HG03280 (cell line): Measurements from ENCODE around the gene PCID2.
"Not testable (repeated sequence)": the region's sequence is repeated elsewhere in the genome, so short reads cannot be mapped to it uniquely, and the experiment has no call there.

Experiments used
- ATAC-seq: cut with Tn5 transposase; IDR thresholded peaks from one replicate; pipeline ENCODE4 v1.9.1; 2021; ENCODE audit warnings: mild to moderate bottlenecking, moderate library complexity; ENCODE audit not compliant: unreplicated experiment

The PCID2 gene

DNA sequence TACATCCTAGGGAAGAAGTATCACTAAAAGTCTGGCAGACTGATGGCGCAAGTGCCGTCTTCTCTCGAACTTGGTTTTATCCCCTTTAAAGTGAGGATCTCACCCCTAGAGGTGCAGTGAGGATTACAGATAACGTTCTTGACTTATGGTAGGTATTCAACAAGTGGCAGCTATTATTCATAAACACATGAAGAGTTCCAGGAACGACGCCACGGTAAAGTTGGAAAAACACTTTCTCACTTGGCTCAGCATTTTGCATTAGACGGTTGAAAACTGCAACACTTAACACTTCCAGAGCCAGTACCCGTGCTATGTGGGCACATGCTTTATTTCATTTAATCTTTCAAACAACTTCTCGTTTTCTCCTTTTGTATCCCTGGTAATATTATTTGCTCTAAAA lies 41.3 kb downstream of the PCID2 start:
- no peak for ATAC-seq

GRCh38 chr13:113166681-113167080 lies 41.8 kb downstream of the PCID2 start:
- ATAC-seq = no peak

- no peak for ATAC-seq
These were observed 42.2 kb downstream of the PCID2 start for GRCh38 chr13:113166266-113166665.

GRCh38 chr13:113164492-113164891 lies 44.0 kb downstream of the PCID2 start:
- ATAC-seq = no peak

- no peak for ATAC-seq
These were observed 45.4 kb downstream of the PCID2 start for GRCh38 chr13:113162783-113163685.

DNA sequence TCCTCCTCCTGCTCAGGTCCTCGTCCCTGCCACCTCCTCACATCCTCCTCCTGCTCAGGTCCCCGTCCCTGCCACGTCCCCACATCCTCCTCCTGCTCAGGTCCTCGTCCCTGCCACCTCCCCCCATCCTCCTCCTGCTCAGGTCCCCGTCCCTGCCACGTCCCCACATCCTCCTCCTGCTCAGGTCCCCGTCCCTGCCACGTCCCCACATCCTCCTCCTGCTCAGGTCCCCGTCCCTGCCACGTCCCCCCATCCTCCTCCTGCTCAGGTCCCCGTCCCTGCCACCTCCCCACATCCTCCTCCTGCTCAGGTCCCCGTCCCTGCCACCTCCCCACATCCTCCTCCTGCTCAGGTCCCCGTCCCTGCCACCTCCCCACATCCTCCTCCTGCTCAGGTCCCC lies 46.5 kb downstream of the PCID2 start:
- ATAC-seq = not testable (repeated sequence)

- no peak for ATAC-seq
These were observed 47.0 kb downstream of the PCID2 start for GRCh38 chr13:113161433-113161832.

GRCh38 chr13:113160983-113161382 lies 47.5 kb downstream of the PCID2 start:
- ATAC-seq = no peak

GRCh38 chr13:113159701-113160100 lies 48.8 kb downstream of the PCID2 start:
- no peak for ATAC-seq

DNA sequence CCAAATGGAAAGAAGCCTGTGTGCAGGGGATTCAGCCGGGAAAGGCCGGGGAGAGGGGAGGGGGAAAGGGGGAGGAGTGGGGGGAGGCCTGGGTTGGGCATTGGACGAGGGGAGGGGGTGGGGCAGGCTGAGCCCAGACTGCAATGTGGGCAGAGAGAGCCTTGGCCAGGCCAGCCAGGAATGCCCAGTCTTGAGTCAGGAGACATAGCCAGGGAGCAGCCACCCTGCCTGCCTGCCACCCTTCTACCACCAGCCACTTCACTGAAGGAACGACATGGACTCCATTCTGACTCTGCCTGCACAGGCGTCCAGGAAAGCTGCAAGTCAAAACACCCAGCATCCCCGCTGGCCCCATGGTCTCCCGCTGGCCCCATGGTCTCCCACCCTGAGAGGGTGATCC lies 49.5 kb downstream of the PCID2 start:
- ATAC-seq = no peak

DNA sequence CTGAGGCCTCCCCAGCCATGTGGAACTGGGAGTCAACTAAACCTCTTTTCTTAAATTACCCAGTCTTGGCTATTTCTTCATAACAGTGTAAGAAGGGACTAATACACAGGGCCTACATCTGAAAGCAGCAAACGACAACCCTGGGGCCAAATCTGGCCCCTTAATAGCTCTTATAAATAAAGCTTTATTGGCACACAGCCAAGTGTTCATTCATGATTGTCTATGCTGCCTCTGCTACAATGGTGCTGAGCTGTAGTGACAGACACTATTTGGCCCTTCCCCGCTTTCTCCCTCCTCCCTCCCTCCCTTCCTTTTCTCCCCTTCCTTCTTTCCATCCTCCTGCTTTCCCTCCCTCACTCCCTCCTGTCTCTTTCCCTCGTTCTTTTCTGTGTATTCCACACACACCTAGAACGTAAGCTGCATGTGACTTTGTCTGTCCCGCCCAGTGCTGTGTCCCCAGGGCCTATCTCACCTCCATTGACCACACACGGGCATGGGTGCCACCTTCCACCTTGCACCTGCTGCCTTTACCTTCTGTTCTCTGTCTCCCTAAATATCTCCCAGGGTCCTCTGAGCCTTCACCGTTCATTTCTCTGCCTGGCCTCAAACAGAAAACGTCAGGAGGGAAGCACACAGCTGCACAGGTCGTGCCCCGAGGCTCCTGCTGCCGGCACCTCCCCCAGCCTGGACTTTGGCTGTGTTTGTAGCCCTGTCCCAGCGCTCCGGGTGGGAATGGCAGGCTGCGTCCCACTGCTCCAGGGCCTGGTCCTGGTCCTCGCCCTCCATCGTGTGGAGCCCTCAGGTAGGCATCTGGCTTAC lies 50.3 kb downstream of the PCID2 start, which contains the start of gene PROZ:
TSS of gene PROZ (plus strand) at position 720 of the 819 bp plus-strand sequence. CDS start at position 733, 13 bp downstream.
- ATAC-seq = no peak

GRCh38 chr13:113157206-113157928 lies 51.1 kb downstream of the PCID2 start:
- no peak for ATAC-seq

- ATAC-seq = no peak
These were observed 52.4 kb downstream of the PCID2 start for GRCh38 chr13:113155982-113156655.

GRCh38 chr13:113155201-113155600 lies 53.3 kb downstream of the PCID2 start:
- no peak for ATAC-seq

GRCh38 chr13:113153810-113154748 lies 54.4 kb downstream of the PCID2 start:
- peak; percentile 57 for ATAC-seq

DNA sequence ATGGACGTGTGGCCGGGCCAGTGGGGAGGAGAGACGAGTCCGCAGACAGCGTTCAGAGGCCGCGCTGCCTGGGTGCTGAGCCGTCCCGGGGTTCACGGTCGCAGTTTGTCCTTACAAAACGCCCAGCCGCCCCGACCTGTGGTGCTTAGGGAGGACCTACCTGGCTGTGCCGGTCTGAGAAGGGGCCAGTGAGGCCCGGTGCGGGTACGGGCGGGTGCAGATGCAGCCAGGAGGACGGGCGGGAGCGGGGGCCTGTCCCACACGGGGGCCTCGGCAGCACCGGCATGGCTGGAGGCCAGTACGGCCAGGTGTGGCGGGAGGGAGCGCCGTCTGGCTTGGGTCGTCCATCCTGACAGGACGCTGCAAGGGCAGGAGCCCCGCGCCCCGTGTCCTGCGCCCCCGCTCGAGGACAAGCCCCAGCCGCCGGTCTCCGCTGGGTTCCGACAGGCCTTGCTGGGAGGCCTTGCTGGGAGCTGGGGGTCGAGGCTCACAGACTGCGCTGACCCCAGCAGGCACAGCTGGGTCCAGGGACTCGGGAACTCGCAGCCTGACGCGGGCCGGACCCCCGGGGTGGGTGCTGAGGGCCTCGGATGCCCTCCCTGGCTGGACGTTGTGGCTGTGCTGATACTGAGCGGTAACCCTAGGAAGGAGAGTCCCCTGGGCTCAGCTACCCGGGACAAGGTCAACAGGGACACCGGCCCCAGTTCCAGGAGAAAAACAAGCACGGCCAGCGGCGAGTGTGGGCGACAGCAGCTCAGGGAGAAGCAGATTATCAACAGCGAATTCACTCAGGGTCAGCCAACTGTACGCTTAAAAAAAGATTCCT lies 55.3 kb downstream of the PCID2 start:
- peak; percentile 29 for ATAC-seq

GRCh38 chr13:113152691-113152983 lies 55.8 kb downstream of the PCID2 start:
- no peak for ATAC-seq

DNA sequence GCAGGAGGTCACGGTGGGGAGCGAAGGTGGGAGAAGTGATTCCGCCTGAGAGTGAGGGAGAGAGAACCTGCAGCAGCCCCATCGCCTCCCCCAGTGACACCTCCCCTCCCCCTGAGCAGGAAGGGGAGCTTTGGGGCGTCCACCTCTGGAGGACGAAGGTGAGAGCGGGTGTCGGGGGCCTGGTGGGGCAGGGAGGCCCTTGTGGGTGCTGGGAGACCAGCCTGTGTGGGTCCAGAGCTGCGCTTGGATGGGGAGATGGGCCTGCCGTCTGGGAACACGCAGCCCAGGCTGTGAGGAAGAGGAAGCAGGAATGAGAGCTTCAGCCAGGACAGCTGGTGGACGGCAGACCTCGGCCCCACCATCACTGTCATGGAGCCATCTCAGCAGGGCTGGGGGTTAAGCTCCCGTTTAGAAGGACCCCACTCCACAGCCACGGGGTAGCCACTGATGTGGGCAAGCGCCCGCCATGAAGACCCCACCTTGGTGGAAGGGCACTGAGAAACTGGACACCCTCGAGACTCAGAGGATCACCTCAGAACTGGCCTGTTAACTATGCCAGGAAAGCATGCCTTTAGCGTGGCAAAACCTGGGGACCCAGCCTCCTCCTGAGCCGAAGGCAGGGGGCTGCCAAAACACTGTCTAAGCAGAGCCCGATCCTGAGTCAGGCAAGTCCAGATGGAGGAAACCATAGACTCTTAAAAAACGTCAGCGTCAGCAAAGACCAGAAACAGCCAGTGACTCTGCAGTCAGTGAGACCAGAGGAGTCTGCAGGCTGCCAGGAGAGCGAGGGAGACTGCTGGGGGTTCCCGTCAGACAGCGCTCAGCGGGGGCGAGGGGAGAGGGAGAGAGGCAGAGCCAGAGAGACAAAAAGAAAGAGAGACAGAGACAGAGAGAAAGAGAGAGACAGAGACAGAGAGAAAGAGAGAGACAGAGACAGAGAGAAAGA lies 56.5 kb downstream of the PCID2 start:
- no peak for ATAC-seq
